Neural cell (in vitro differentiated cells): ENCODE results near the gene DLST.

Source experiments
- EP300 ChIP-seq: fragments of 450-650 bp; conservative IDR thresholded peaks from 2 replicates; pipeline ENCODE4 v1.6.1; 2014; ENCODE audit warnings: antibody characterized with exemption, mild to moderate bottlenecking, moderate library complexity; ENCODE audit not compliant: poor library complexity, severe bottlenecking
- EZH2 ChIP-seq: fragments of 200-600, 300-800 bp; shearing (Covaris generic), sonication (generic); IDR thresholded peaks from 2 replicates; pipeline ENCODE4 v1.6.1; 2014; ENCODE audit warnings: antibody characterized with exemption, low read length, borderline replicate concordance, mild to moderate bottlenecking; ENCODE audit not compliant: insufficient read depth, poor library complexity, severe bottlenecking
- POLR2AphosphoS5 ChIP-seq: IDR thresholded peaks from 2 replicates; pipeline ENCODE4 v1.6.1; 2012
- TAF1 ChIP-seq: IDR thresholded peaks from 2 replicates; pipeline ENCODE4 v1.6.1; 2012; ENCODE audit warnings: low read depth
- TF ChIP-seq, protein P1 (sequence below): fragments of 450-650 bp; IDR thresholded peaks from 2 replicates; pipeline ENCODE4 v1.5.1; 2014; ENCODE audit warnings: antibody characterized with exemption, mild to moderate bottlenecking, moderate library complexity; ENCODE audit not compliant: poor library complexity, severe bottlenecking
- TF ChIP-seq, protein P2 (sequence below): IDR thresholded peaks from 2 replicates; pipeline ENCODE4 v1.6.1; 2012; ENCODE audit warnings: borderline replicate concordance

DNA sequence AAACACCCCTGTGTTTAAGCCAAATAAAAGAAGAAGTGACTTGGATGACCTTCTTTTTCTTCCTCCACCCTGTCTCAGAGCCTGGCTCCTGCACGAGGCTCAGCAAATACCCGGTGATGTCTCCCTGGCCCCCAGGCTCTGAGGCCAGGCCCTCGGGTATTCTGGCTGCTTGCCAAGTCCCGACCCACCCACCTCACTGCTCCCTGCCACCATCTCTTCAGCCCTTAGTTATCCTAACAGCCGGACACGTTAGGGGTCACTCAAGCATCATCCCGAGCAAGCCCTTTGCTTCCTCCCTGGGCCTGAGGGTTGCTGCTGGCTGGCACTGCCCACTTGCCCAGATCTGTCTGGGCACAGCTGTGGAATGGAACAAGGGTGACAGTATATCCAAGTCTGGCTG is 34.1 kb downstream of the DLST start:
- TF ChIP-seq, protein P1, sequence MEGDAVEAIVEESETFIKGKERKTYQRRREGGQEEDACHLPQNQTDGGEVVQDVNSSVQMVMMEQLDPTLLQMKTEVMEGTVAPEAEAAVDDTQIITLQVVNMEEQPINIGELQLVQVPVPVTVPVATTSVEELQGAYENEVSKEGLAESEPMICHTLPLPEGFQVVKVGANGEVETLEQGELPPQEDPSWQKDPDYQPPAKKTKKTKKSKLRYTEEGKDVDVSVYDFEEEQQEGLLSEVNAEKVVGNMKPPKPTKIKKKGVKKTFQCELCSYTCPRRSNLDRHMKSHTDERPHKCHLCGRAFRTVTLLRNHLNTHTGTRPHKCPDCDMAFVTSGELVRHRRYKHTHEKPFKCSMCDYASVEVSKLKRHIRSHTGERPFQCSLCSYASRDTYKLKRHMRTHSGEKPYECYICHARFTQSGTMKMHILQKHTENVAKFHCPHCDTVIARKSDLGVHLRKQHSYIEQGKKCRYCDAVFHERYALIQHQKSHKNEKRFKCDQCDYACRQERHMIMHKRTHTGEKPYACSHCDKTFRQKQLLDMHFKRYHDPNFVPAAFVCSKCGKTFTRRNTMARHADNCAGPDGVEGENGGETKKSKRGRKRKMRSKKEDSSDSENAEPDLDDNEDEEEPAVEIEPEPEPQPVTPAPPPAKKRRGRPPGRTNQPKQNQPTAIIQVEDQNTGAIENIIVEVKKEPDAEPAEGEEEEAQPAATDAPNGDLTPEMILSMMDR: no peak
- no peak for TF ChIP-seq POLR2AphosphoS5
- TF ChIP-seq EZH2: no peak
- TF ChIP-seq TAF1: no peak
- no peak for TF ChIP-seq EP300
- TF ChIP-seq, protein P2, sequence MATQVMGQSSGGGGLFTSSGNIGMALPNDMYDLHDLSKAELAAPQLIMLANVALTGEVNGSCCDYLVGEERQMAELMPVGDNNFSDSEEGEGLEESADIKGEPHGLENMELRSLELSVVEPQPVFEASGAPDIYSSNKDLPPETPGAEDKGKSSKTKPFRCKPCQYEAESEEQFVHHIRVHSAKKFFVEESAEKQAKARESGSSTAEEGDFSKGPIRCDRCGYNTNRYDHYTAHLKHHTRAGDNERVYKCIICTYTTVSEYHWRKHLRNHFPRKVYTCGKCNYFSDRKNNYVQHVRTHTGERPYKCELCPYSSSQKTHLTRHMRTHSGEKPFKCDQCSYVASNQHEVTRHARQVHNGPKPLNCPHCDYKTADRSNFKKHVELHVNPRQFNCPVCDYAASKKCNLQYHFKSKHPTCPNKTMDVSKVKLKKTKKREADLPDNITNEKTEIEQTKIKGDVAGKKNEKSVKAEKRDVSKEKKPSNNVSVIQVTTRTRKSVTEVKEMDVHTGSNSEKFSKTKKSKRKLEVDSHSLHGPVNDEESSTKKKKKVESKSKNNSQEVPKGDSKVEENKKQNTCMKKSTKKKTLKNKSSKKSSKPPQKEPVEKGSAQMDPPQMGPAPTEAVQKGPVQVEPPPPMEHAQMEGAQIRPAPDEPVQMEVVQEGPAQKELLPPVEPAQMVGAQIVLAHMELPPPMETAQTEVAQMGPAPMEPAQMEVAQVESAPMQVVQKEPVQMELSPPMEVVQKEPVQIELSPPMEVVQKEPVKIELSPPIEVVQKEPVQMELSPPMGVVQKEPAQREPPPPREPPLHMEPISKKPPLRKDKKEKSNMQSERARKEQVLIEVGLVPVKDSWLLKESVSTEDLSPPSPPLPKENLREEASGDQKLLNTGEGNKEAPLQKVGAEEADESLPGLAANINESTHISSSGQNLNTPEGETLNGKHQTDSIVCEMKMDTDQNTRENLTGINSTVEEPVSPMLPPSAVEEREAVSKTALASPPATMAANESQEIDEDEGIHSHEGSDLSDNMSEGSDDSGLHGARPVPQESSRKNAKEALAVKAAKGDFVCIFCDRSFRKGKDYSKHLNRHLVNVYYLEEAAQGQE: no peak
